Neural cell (in vitro differentiated cells): Measurements from ENCODE around the gene CCDC175.

Experiments
- EP300 ChIP-seq: fragments of 450-650 bp; conservative IDR thresholded peaks from 2 replicates; pipeline ENCODE4 v1.6.1; 2014; ENCODE audit warnings: antibody characterized with exemption, mild to moderate bottlenecking, moderate library complexity; ENCODE audit not compliant: poor library complexity, severe bottlenecking
- POLR2AphosphoS5 ChIP-seq: IDR thresholded peaks from 2 replicates; pipeline ENCODE4 v1.6.1; 2012
- TAF1 ChIP-seq: IDR thresholded peaks from 2 replicates; pipeline ENCODE4 v1.6.1; 2012; ENCODE audit warnings: low read depth
- TF ChIP-seq, protein P1 (sequence below): fragments of 450-650 bp; IDR thresholded peaks from 2 replicates; pipeline ENCODE4 v1.5.1; 2014; ENCODE audit warnings: antibody characterized with exemption, mild to moderate bottlenecking, moderate library complexity; ENCODE audit not compliant: poor library complexity, severe bottlenecking

DNA sequence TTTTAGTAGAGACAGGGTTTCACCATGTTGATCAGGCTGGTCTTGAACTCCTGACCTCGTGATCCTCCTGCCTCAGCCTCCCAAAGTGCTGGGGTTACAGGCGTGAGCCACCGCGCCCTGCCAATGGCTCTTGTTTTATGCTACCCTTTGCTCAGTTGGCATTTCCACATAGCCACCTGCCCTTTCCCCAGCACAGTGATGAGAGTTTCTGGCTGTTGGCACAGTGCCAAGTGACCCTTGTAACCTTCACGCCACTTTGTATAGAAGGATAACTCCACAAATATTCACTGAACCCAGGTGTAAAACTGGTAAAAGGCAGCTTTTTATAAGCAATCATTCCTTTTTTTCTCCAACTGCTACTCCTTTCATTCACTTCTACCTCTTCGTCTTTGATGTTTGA is 18.5 kb upstream of the CCDC175 start:
- TF ChIP-seq, protein P1, sequence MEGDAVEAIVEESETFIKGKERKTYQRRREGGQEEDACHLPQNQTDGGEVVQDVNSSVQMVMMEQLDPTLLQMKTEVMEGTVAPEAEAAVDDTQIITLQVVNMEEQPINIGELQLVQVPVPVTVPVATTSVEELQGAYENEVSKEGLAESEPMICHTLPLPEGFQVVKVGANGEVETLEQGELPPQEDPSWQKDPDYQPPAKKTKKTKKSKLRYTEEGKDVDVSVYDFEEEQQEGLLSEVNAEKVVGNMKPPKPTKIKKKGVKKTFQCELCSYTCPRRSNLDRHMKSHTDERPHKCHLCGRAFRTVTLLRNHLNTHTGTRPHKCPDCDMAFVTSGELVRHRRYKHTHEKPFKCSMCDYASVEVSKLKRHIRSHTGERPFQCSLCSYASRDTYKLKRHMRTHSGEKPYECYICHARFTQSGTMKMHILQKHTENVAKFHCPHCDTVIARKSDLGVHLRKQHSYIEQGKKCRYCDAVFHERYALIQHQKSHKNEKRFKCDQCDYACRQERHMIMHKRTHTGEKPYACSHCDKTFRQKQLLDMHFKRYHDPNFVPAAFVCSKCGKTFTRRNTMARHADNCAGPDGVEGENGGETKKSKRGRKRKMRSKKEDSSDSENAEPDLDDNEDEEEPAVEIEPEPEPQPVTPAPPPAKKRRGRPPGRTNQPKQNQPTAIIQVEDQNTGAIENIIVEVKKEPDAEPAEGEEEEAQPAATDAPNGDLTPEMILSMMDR, result no peak
- TF ChIP-seq EP300 (no peak), POLR2AphosphoS5 (no peak), TAF1 (no peak)
